Activated CD4-positive, alpha-beta T cell treated with anti-CD3 and anti-CD28 coated beads for 36 hours (primary cell): Measurements from ENCODE around the gene WFS1. TPM values are rescaled to one million over a fixed set of nuclear protein-coding genes. Genes with fewer than 3 reads are reported as not detected.

Experiments
- ATAC-seq: fragments of 200-7000 bp; cut with Tn5 transposase; one replicate; pipeline ENCODE4 v1.10.0; 2021; ENCODE audit warnings: mild to moderate bottlenecking, moderate library complexity
- CTCF ChIA-PET: fragments of 350-600 bp; sonication (Branson Sonifier 250); formaldehyde crosslinking; loops from one replicate; lab custom pipeline; 2021; ENCODE audit warnings: antibody characterized with exemption; lab: Charles Lee
- POLR2A ChIA-PET: fragments of 350-600 bp; sonication (Branson Sonifier 250); formaldehyde crosslinking; loops from one replicate; lab custom pipeline; 2021; ENCODE audit warnings: antibody characterized with exemption, inconsistent platforms; lab: Charles Lee
- DNase-seq: peaks from one replicate; pipeline ENCODE4 v3.0.0-alpha.2; 2020
- H3K27ac Mint-ChIP-seq: one replicate; pipeline ENCODE4 v1.8.0; 2021; ENCODE audit warnings: mixed read lengths
- H3K27me3 Mint-ChIP-seq: one replicate; pipeline ENCODE4 v1.8.0; 2021; ENCODE audit warnings: mixed read lengths
- H3K36me3 Mint-ChIP-seq: one replicate; pipeline ENCODE4 v1.8.0; 2021; ENCODE audit warnings: low read depth, mixed read lengths
- H3K4me1 Mint-ChIP-seq: one replicate; pipeline ENCODE4 v1.8.0; 2021; ENCODE audit warnings: mixed read lengths
- H3K4me3 Mint-ChIP-seq: one replicate; pipeline ENCODE4 v1.8.0; 2021; ENCODE audit warnings: mild to moderate bottlenecking, moderate library complexity, mixed read lengths
- H3K9me3 Mint-ChIP-seq: one replicate; pipeline ENCODE4 v1.8.0; 2021; ENCODE audit warnings: low read depth, mixed read lengths
- intact Hi-C, 2 experiments: fragments of 100-400 bp; cut with DNase I in 1 of 2; cut with micrococcal nuclease in 1 of 2; formaldehyde crosslinking; loops; one replicate each; pipeline versions ENCODE4 v1.14.2 to v1.15.1; 2022 to 2024; cut with DNase I, micrococcal nuclease
- total RNA-seq, 2 experiments: library from RNA; stranded (reverse); gene quantifications; one replicate each; pipeline ENCODE4 v1.2.3, GENCODE V29; 2021

The WFS1 gene
- total RNA-seq, 2 experiments from 2014 or later: 3.4 to 4.8 TPM

DNA sequence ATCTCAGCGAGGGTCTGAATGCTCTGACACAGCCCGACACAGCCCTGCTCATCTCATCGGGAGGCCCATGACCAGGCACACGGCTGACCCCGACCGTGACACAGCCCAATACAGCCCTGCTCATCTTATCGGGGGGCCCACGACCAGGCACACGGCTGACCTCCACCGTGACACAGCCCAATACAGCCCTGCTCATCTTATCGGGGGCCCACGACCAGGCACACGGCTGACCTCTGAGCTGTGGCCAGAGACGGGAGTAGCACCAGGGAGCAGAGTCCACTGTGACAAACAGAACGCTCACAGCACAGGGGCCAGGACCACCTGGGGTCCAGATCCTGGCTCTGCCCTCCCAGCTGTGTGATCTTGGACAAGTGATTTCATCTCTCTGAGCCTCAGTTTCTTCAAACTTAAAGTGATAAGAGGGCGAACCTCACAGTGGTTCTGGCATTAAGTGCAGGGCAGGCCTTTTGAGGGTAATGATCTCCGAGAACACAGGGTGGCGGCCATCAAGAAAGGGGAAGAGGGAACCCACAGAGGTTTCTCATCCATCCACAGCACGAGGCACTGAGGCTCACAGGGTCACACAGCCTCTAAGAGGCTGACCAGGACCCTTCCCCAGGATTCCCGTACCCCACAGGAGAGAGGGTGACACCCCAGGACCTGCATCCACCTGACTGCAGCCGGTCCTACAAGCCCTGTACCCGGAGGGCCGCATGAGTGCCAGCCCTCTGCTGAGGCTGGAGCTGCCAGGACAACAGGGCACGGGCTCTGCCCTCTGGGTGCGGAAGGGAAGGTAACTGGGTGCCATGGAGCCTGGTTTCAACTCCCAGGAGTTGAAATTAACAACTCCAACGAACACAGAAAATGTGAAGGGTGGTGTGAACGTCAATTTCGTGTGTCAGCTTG, 60.1 kb downstream of the WFS1 start:
- H3K4me1 Mint-ChIP-seq: no peaks in the 10 kb centered on the region
- ATAC-seq (no peak), DNase-seq (no peak)
- H3K27ac Mint-ChIP-seq: no peak overlapping the region
- no peaks in the 10 kb centered on the region for H3K36me3 Mint-ChIP-seq
- ChIA-PET POLR2A (no interaction called here), CTCF (interaction anchor here (0.5 to 7.2 kb wide), 6 partner anchors 31 to 910 kb away, joined by 3 to 157 read pairs (median 3); no protein-coding TSS in a partner anchor)
- H3K9me3 Mint-ChIP-seq: no peaks in the 10 kb centered on the region
- no peak overlapping the region for H3K4me3 Mint-ChIP-seq
- intact Hi-C loops: loop anchor here (5.0 kb wide), 3 partner anchors 62 to 252 kb away; partner anchors contain the start of gene WFS1 (in 1 of the 2)
- peaks cover 11% of the 10 kb centered on the region for H3K27me3 Mint-ChIP-seq

DNA sequence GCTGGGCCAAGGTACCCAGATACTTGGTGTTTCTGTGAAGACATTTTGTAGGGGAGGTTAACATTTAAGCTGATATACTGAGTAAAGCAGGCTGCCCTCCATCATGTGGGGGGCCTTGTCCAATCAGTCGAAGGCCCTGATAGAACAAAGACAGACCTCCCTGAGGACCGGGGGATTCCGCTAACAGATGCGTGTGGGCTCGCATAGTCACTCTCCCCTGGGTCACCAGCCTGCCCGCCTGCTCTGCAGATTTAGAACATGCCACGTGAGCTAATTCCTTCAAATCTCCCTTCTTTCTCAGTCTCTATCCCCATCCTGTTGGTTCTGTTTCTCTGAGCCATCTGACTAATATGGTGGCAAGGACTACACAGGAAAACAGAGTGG, 60.7 kb downstream of the WFS1 start:
- no peak overlapping the region for H3K4me3 Mint-ChIP-seq
- H3K9me3 Mint-ChIP-seq: no peaks in the 10 kb centered on the region
- DNase-seq (no peak), ATAC-seq (no peak)
- ChIA-PET POLR2A (no interaction called here), CTCF (interaction anchor here (0.5 to 7.2 kb wide), 8 partner anchors 10 to 215 kb away, joined by 3 to 157 read pairs (median 4); no protein-coding TSS in a partner anchor)
- H3K27me3 Mint-ChIP-seq: peaks cover 17% of the 10 kb centered on the region
- H3K36me3 Mint-ChIP-seq: no peaks in the 10 kb centered on the region
- no peaks in the 10 kb centered on the region for H3K4me1 Mint-ChIP-seq
- intact Hi-C loops: no loop called here
- H3K27ac Mint-ChIP-seq: no peak overlapping the region

DNA sequence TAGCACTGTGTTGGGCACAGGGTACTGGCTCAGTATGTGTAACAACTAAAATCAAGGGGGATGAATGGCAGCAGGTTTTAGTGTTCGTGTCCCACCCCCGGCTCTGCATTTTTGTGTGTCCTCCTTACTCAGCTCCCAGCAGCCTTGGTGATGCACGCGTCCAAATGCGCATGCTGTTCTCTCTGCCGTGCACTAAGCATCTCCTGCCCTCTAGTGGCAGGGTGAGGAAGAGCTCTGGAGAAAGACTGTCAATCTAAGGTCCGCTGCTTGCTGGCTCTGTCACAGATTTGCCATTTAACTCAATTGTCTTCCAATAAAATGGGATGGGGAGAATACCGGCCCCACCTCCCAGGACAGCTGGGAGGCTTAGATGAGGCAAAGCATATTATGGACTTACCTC, 61.4 kb downstream of the WFS1 start:
- H3K9me3 Mint-ChIP-seq: no peaks in the 10 kb centered on the region
- peak; percentile 41 for ATAC-seq
- H3K4me3 Mint-ChIP-seq: no peak overlapping the region
- H3K36me3 Mint-ChIP-seq: no peaks in the 10 kb centered on the region
- H3K27ac Mint-ChIP-seq: no peak overlapping the region
- CTCF ChIA-PET: interaction anchor here (0.6 to 7.2 kb wide), 15 partner anchors 10 to 242 kb away, joined by 3 to 157 read pairs (median 3); no protein-coding TSS in a partner anchor
- peak; percentile 53 for DNase-seq
- H3K27me3 Mint-ChIP-seq: peaks cover 17% of the 10 kb centered on the region
- POLR2A ChIA-PET: no interaction called here
- intact Hi-C loops: no loop called here
- no peaks in the 10 kb centered on the region for H3K4me1 Mint-ChIP-seq

DNA sequence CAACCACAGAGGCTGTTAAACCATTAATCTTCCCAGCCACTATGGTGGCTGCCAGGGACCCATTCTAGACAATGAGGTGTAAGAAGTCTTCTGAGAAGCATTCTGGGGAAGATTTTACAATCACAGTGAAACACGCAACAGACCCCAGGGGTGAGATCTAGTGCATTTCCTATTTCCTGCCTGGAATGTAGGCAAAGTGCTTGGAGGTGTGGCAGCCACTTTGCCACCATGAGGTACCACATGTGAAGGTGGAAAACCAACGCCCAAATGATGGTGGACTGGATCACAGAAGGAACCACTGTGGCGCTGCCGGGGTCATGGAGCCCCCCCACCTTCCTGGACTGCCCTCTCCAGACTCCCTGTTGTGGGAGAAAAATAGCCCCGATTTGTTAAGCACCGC, 61.8 kb downstream of the WFS1 start:
- Mint-ChIP-seq H3K9me3 (no peaks in the 10 kb centered on the region), H3K36me3 (no peaks in the 10 kb centered on the region), H3K27ac (no peak overlapping the region), H3K4me1 (no peaks in the 10 kb centered on the region), H3K27me3 (peaks cover 14% of the 10 kb centered on the region), H3K4me3 (no peak overlapping the region)
- ChIA-PET POLR2A (no interaction called here), CTCF (interaction anchor here (0.6 to 7.2 kb wide), 20 partner anchors 9 to 544 kb away, joined by 3 to 157 read pairs (median 3); partner anchors contain the start of genes JAKMIP1 and WFS1)
- intact Hi-C loops: no loop called here
- no peak for DNase-seq
- no peak for ATAC-seq

GRCh38 chr4:6332042-6332668, 62.5 kb downstream of the WFS1 start:
- DNase-seq: peak; percentile 53
- Mint-ChIP-seq H3K27ac (no peak overlapping the region), H3K36me3 (no peaks in the 10 kb centered on the region), H3K4me1 (peaks cover 1% of the 10 kb centered on the region), H3K27me3 (peaks cover 16% of the 10 kb centered on the region), H3K9me3 (no peaks in the 10 kb centered on the region), H3K4me3 (no peak overlapping the region)
- no peak for ATAC-seq
- ChIA-PET CTCF (interaction anchor here (0.6 to 7.2 kb wide), 18 partner anchors 9 to 771 kb away, joined by 3 to 157 read pairs (median 3); partner anchors contain the start of genes JAKMIP1 and WFS1), POLR2A (no interaction called here)
- intact Hi-C loops: loop anchor here in 1 of 2 experiments (1.0 kb wide), 1 partner anchor 214 kb away; no protein-coding TSS in a partner anchor

DNA sequence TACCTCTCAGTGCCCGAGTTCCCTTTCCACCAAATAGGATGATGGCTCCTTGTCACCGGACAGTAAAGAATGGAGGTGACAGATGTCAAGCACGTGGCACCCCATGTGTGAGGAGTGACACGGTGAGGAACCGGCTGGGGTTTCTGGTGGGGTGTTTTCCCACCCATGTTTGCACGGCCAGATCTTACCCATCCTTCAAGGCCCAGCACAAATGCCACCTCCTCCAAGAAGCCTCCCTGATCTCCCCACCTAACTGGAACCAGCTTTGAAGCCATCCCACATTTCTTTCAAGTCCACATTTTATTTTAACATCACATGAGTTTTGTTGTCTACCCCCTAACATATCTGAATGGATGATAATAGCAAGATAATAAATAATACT, 63.0 kb downstream of the WFS1 start:
- Mint-ChIP-seq H3K4me3 (no peak overlapping the region), H3K27ac (no peak overlapping the region), H3K9me3 (no peaks in the 10 kb centered on the region), H3K36me3 (no peaks in the 10 kb centered on the region), H3K27me3 (peaks cover 21% of the 10 kb centered on the region), H3K4me1 (peaks cover 4% of the 10 kb centered on the region)
- ChIA-PET CTCF (interaction anchor here (1.1 to 7.2 kb wide), 10 partner anchors 9 to 334 kb away, joined by 3 to 157 read pairs (median 4); partner anchors contain the start of genes JAKMIP1 and WFS1), POLR2A (interaction anchor here (0.6 kb wide), 1 partner anchor 217 kb away, joined by 5 read pairs; no protein-coding TSS in a partner anchor)
- DNase-seq: no peak
- intact Hi-C loops: loop anchor here in 1 of 2 experiments (1.0 kb wide), 1 partner anchor 214 kb away; no protein-coding TSS in a partner anchor
- no peak for ATAC-seq

DNA sequence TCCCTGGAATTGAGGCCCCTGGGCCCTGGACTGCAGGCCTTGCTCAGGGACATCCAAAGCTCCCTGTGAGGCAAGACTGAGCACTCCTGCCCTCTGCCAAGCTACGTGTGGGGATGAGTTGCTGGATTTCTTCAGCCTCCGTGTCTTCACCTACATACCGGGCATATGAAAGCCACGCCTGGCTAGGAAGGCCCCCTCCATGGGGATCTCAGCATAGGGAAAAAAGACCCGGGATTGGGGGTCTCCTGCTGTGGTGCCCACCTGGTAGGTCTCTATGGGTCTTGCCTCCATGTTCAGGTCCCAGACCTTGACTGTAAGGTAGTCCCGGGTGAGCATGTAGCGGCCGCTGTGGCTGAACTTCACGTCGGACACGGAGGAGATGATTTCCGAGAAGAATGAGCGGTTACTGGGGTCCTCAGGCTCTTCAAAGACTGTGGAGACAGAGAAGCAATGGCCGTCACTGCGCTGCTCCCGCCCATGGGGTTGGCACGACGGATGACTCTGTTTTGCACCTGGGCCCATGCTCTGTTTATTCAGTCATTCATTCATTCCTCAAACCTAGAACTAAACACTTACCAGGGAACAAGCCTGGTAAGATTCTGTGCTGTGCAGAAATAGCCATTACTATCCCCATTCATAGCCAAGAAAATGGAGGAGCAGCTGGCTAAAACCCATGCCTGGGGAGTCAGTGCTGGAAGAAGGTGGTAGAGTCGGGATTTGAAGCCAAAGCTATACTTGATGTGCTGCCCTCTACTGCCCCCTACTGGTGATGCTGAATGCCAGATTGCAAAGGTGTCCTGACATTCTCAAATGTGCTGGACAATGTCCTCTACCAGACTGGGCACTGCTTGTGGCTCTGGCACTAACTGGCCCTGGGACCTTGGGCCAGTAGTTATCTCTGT, 63.9 kb downstream of the WFS1 start:
- H3K4me3 Mint-ChIP-seq: no peak overlapping the region
- H3K9me3 Mint-ChIP-seq: no peaks in the 10 kb centered on the region
- POLR2A ChIA-PET: interaction anchor here (0.6 kb wide), 1 partner anchor 216 kb away, joined by 5 read pairs; no protein-coding TSS in a partner anchor
- intact Hi-C loops: no loop called here
- peaks cover 27% of the 10 kb centered on the region for H3K27me3 Mint-ChIP-seq
- CTCF ChIA-PET: interaction anchor here (0.5 to 7.2 kb wide), 8 partner anchors 10 to 335 kb away, joined by 3 to 157 read pairs (median 5); no protein-coding TSS in a partner anchor
- H3K4me1 Mint-ChIP-seq: peaks cover 13% of the 10 kb centered on the region
- ATAC-seq: no peak
- H3K27ac Mint-ChIP-seq: no peak overlapping the region
- DNase-seq: peak; percentile 60
- H3K36me3 Mint-ChIP-seq: no peaks in the 10 kb centered on the region

DNA sequence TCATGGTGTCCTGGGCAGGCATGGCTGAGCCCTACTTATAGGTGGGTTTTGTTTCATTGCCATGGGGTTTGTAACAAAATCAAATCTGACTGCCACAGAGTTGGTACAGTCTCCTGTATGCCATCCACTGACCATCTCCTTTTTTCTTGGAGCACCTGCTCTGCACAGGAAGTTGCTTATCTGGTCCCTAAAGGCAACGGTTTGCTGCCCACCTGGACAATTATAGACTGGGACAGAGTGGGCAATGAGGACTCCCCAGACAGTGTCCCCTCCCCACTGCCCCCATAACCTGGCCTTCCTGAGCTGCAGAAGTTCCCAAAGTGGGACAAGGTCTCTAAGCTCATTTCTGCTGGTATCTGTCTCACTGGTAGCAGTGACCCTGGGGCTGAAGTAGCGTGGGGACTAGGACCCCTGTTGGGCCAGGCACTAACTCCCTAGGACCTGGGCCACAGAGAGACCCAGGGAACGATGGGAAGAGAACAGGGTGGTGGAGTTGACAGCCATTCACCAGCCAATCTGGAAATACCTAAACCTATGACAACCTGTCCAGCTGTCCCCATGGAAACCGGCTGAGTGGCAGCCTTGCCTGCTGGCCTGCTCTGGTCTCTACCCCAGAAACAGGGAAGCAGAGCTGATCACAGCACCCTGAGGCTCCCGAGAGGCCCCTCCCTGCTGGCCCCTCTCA, 64.7 kb downstream of the WFS1 start:
- H3K36me3 Mint-ChIP-seq: no peaks in the 10 kb centered on the region
- peaks cover 33% of the 10 kb centered on the region for H3K27me3 Mint-ChIP-seq
- no peaks in the 10 kb centered on the region for H3K9me3 Mint-ChIP-seq
- no peak for DNase-seq
- H3K4me1 Mint-ChIP-seq: peaks cover 14% of the 10 kb centered on the region
- ChIA-PET POLR2A (no interaction called here), CTCF (interaction anchor here (0.6 to 1.0 kb wide), 5 partner anchors 21 to 813 kb away, joined by 3 to 5 read pairs (median 3); no protein-coding TSS in a partner anchor)
- H3K4me3 Mint-ChIP-seq: no peak overlapping the region
- H3K27ac Mint-ChIP-seq: no peak overlapping the region
- no peak for ATAC-seq
- intact Hi-C loops: no loop called here

DNA sequence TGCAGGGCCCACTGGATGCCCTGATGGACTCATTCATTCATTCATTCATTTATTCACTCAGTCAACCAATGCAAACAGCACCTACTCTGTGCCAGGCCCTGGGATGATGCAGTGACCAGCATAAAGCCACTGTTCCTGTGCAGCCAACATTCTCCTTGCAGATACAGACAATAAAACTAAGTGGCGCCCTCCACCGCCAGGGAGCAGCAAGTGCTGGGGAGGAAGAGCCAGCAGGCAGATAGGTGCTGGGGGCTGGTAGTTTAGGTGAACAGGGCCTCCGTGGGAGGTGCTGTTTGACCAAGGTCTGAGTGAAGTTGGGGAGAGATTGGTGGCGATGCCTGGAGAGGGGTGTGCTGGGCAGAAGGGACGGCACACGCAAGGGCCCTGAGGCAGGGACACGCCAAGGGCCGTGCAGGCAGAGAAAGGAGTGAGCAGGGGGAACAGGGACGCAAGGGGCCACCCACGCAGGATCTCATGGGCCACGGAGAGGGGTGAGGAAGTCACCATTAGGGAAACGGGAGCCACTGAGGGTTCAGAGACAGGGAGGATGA, 65.5 kb downstream of the WFS1 start:
- Mint-ChIP-seq H3K4me3 (no peak overlapping the region), H3K4me1 (peaks cover 14% of the 10 kb centered on the region), H3K27ac (no peak overlapping the region), H3K36me3 (no peaks in the 10 kb centered on the region), H3K27me3 (peaks cover 35% of the 10 kb centered on the region), H3K9me3 (no peaks in the 10 kb centered on the region)
- ChIA-PET POLR2A (no interaction called here), CTCF (interaction anchor here (0.7 kb wide), 1 partner anchor 812 kb away, joined by 3 read pairs; no protein-coding TSS in a partner anchor)
- DNase-seq (no peak), ATAC-seq (no peak)
- intact Hi-C loops: no loop called here

DNA sequence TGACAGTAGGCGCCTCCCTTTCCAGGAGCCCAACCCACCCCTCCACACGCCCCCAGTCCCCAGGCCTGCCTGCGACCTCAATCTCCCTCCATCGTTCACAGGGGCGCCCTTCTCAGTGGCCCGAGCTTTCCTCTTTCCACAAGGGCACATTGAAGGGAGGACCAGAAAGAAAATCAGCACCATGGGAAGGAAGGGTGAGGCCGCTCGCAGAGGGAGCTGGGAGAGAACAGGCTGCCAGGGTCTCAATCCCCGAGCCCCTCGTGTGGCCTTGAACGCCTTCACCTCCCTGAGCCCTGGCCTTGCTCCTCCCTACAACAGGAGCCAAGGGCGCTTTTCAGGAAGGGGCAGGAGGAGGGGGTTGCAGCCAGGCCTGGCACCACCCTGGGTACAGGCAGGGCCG, 66.5 kb downstream of the WFS1 start:
- H3K27me3 Mint-ChIP-seq: peaks cover 42% of the 10 kb centered on the region

More for the DNA sequence above, 66.5 kb downstream of the WFS1 start:
- ChIA-PET POLR2A (no interaction called here), CTCF (no interaction called here)
- ATAC-seq: no peak
- H3K27ac Mint-ChIP-seq: no peak overlapping the region
- H3K4me3 Mint-ChIP-seq: no peak overlapping the region
- no peaks in the 10 kb centered on the region for H3K9me3 Mint-ChIP-seq
- no peak for DNase-seq
- intact Hi-C loops: no loop called here
- H3K36me3 Mint-ChIP-seq: no peaks in the 10 kb centered on the region
- H3K4me1 Mint-ChIP-seq: peaks cover 14% of the 10 kb centered on the region
